Neural cell (in vitro differentiated cells): ENCODE data around the gene MSI2.

ENCODE experiments used
- EP300 ChIP-seq: fragments of 450-650 bp; conservative IDR thresholded peaks from 2 replicates; pipeline ENCODE4 v1.6.1; 2014; ENCODE audit warnings: antibody characterized with exemption, mild to moderate bottlenecking, moderate library complexity; ENCODE audit not compliant: poor library complexity, severe bottlenecking
- EZH2 ChIP-seq: fragments of 200-600, 300-800 bp; shearing (Covaris generic), sonication (generic); IDR thresholded peaks from 2 replicates; pipeline ENCODE4 v1.6.1; 2014; ENCODE audit warnings: antibody characterized with exemption, low read length, borderline replicate concordance, mild to moderate bottlenecking; ENCODE audit not compliant: insufficient read depth, poor library complexity, severe bottlenecking
- MXI1 ChIP-seq: fragments of 450-650 bp; conservative IDR thresholded peaks from 2 replicates; pipeline ENCODE4 v1.6.1; 2014; ENCODE audit warnings: antibody characterized with exemption, mild to moderate bottlenecking; ENCODE audit not compliant: poor library complexity, severe bottlenecking
- POLR2AphosphoS5 ChIP-seq: IDR thresholded peaks from 2 replicates; pipeline ENCODE4 v1.6.1; 2012
- RAD21 ChIP-seq: fragments of 450-650 bp; conservative IDR thresholded peaks from 2 replicates; pipeline ENCODE4 v1.6.1; 2014; ENCODE audit warnings: antibody characterized with exemption, mild to moderate bottlenecking, moderate library complexity
- SMC3 ChIP-seq: fragments of 450-650 bp; conservative IDR thresholded peaks from 2 replicates; pipeline ENCODE4 v1.6.1; 2014; ENCODE audit warnings: antibody characterized with exemption, mild to moderate bottlenecking, moderate library complexity; ENCODE audit not compliant: poor library complexity
- TAF1 ChIP-seq: IDR thresholded peaks from 2 replicates; pipeline ENCODE4 v1.6.1; 2012; ENCODE audit warnings: low read depth
- TF ChIP-seq, protein P1 (sequence below): IDR thresholded peaks from 2 replicates; pipeline ENCODE4 v1.6.1; 2012; ENCODE audit warnings: borderline replicate concordance
- TF ChIP-seq, protein P2 (sequence below): fragments of 450-650 bp; IDR thresholded peaks from 2 replicates; pipeline ENCODE4 v1.5.1; 2014; ENCODE audit warnings: antibody characterized with exemption, mild to moderate bottlenecking, moderate library complexity; ENCODE audit not compliant: poor library complexity, severe bottlenecking

DNA sequence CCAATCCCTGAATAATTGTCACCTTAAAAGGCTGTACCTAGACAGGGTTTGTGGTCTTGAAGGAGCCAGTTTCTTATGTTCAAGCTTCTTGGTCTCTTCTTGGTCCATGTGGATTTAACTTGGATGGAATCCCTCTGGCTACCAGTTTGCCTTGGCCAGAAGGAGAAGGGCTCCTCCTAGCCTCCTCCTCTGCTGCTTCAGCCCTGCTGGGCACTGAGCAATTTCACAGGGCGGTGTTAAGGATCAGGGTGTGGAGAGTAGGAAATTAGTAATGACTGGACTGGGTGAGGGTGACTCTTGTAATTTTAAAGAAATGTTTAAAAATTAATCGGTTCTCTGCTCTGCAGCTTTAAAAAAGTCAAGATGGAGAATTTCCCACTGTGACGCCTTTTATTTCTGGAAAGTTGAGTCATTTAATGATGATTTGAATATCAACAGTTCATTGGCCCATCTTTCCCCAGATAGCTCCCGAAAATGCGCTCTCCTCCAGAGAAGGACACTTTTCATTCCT, 96.4 kb downstream of the MSI2 start:
- TF ChIP-seq, protein P1, sequence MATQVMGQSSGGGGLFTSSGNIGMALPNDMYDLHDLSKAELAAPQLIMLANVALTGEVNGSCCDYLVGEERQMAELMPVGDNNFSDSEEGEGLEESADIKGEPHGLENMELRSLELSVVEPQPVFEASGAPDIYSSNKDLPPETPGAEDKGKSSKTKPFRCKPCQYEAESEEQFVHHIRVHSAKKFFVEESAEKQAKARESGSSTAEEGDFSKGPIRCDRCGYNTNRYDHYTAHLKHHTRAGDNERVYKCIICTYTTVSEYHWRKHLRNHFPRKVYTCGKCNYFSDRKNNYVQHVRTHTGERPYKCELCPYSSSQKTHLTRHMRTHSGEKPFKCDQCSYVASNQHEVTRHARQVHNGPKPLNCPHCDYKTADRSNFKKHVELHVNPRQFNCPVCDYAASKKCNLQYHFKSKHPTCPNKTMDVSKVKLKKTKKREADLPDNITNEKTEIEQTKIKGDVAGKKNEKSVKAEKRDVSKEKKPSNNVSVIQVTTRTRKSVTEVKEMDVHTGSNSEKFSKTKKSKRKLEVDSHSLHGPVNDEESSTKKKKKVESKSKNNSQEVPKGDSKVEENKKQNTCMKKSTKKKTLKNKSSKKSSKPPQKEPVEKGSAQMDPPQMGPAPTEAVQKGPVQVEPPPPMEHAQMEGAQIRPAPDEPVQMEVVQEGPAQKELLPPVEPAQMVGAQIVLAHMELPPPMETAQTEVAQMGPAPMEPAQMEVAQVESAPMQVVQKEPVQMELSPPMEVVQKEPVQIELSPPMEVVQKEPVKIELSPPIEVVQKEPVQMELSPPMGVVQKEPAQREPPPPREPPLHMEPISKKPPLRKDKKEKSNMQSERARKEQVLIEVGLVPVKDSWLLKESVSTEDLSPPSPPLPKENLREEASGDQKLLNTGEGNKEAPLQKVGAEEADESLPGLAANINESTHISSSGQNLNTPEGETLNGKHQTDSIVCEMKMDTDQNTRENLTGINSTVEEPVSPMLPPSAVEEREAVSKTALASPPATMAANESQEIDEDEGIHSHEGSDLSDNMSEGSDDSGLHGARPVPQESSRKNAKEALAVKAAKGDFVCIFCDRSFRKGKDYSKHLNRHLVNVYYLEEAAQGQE, result no peak
- TF ChIP-seq, protein P2, sequence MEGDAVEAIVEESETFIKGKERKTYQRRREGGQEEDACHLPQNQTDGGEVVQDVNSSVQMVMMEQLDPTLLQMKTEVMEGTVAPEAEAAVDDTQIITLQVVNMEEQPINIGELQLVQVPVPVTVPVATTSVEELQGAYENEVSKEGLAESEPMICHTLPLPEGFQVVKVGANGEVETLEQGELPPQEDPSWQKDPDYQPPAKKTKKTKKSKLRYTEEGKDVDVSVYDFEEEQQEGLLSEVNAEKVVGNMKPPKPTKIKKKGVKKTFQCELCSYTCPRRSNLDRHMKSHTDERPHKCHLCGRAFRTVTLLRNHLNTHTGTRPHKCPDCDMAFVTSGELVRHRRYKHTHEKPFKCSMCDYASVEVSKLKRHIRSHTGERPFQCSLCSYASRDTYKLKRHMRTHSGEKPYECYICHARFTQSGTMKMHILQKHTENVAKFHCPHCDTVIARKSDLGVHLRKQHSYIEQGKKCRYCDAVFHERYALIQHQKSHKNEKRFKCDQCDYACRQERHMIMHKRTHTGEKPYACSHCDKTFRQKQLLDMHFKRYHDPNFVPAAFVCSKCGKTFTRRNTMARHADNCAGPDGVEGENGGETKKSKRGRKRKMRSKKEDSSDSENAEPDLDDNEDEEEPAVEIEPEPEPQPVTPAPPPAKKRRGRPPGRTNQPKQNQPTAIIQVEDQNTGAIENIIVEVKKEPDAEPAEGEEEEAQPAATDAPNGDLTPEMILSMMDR, result no peak
- no peak for TF ChIP-seq EZH2
- no peak for TF ChIP-seq TAF1
- TF ChIP-seq EP300, result no peak
- no peak for TF ChIP-seq POLR2AphosphoS5
- no peak for TF ChIP-seq RAD21
- TF ChIP-seq SMC3, result no peak
- TF ChIP-seq MXI1, result no peak
